HEK293 (cell line): ENCODE results near the gene PEX11G.
A peak's percentile ranks its signal among the peaks of the same experiment; 100 is the strongest.

Experiments
- BCL11B ChIP-seq: fragments of 450-650 bp; formaldehyde crosslinking; IDR thresholded peaks from 2 replicates; pipeline ENCODE4 v1.5.1; 2016; ENCODE audit warnings: low read depth, missing biosample characterization, missing genetic modification characterization
- KLF1 ChIP-seq: fragments of 450-650 bp; formaldehyde crosslinking; IDR thresholded peaks from 2 replicates; pipeline ENCODE4 v1.5.1; 2016; ENCODE audit warnings: missing biosample characterization, missing genetic modification characterization
- MYNN ChIP-seq: fragments of 450-650 bp; formaldehyde crosslinking; IDR thresholded peaks from 2 replicates; pipeline ENCODE4 v1.5.1; 2016; ENCODE audit warnings: missing biosample characterization, missing genetic modification characterization, borderline replicate concordance
- MZF1 ChIP-seq: fragments of 450-650 bp; formaldehyde crosslinking; IDR thresholded peaks from 2 replicates; pipeline ENCODE4 v1.5.1; 2017; ENCODE audit warnings: missing biosample characterization, missing genetic modification characterization, borderline replicate concordance
- PRDM1 ChIP-seq: fragments of 450-650 bp; formaldehyde crosslinking; IDR thresholded peaks from 2 replicates; pipeline ENCODE4; 2016; ENCODE audit warnings: missing biosample characterization, missing genetic modification characterization
- TRIM28 ChIP-seq: IDR thresholded peaks from 2 replicates; pipeline ENCODE4 v1.6.1; 2011; ENCODE audit warnings: low read length, control low read depth, borderline replicate concordance
- YY1 ChIP-seq: fragments of 450-650 bp; formaldehyde crosslinking; IDR thresholded peaks from 2 replicates; pipeline ENCODE4 v1.5.1; 2018; ENCODE audit warnings: missing biosample characterization, missing genetic modification characterization
- YY2 ChIP-seq: fragments of 450-650 bp; formaldehyde crosslinking; IDR thresholded peaks from 2 replicates; pipeline ENCODE4 v1.5.1; 2016; ENCODE audit warnings: missing biosample characterization, missing genetic modification characterization
- ZBTB21 ChIP-seq: fragments of 450-650 bp; formaldehyde crosslinking; IDR thresholded peaks from 2 replicates; pipeline ENCODE4 v1.5.1; 2017; ENCODE audit warnings: missing biosample characterization, missing genetic modification characterization
- ZBTB48 ChIP-seq: fragments of 450-650 bp; formaldehyde crosslinking; IDR thresholded peaks from 2 replicates; pipeline ENCODE4 v1.5.1; 2016; ENCODE audit warnings: missing biosample characterization, missing genetic modification characterization
- ZFP41 ChIP-seq: fragments of 450-650 bp; formaldehyde crosslinking; IDR thresholded peaks from 2 replicates; pipeline ENCODE4 v1.5.1; 2016; ENCODE audit warnings: missing biosample characterization, missing genetic modification characterization, borderline replicate concordance
- ZFP69B ChIP-seq: fragments of 450-650 bp; formaldehyde crosslinking; IDR thresholded peaks from 2 replicates; pipeline ENCODE4 v1.5.1; 2016; ENCODE audit warnings: missing biosample characterization, missing genetic modification characterization
- ZNF155 ChIP-seq: fragments of 450-650 bp; formaldehyde crosslinking; IDR thresholded peaks from 2 replicates; pipeline ENCODE4 v1.5.1; 2016; ENCODE audit warnings: missing biosample characterization, missing genetic modification characterization
- ZNF2 ChIP-seq: fragments of 450-650 bp; formaldehyde crosslinking; IDR thresholded peaks from 2 replicates; pipeline ENCODE4 v1.5.1; 2016; ENCODE audit warnings: missing biosample characterization, missing genetic modification characterization
- ZNF202 ChIP-seq: fragments of 450-650 bp; formaldehyde crosslinking; IDR thresholded peaks from 2 replicates; pipeline ENCODE4 v1.5.1; 2016; ENCODE audit warnings: missing biosample characterization, missing genetic modification characterization, borderline replicate concordance
- ZNF211 ChIP-seq: fragments of 450-650 bp; formaldehyde crosslinking; IDR thresholded peaks from 2 replicates; pipeline ENCODE4 v1.5.1; 2016; ENCODE audit warnings: low read depth, missing biosample characterization, missing genetic modification characterization
- ZNF292 ChIP-seq: fragments of 450-650 bp; formaldehyde crosslinking; IDR thresholded peaks from 2 replicates; pipeline ENCODE4 v1.5.1; 2016; ENCODE audit warnings: low read depth, missing biosample characterization, missing genetic modification characterization, borderline replicate concordance
- ZNF37A ChIP-seq: fragments of 450-650 bp; IDR thresholded peaks from 2 replicates; pipeline ENCODE4 v1.5.1; 2018; ENCODE audit warnings: missing biosample characterization, missing genetic modification characterization
- ZNF433 ChIP-seq: fragments of 450-650 bp; formaldehyde crosslinking; IDR thresholded peaks from 2 replicates; pipeline ENCODE4 v1.5.1; 2016; ENCODE audit warnings: missing biosample characterization, missing genetic modification characterization, low read depth
- ZNF530 ChIP-seq: fragments of 450-650 bp; formaldehyde crosslinking; IDR thresholded peaks from 2 replicates; pipeline ENCODE4 v1.5.1; 2016; ENCODE audit warnings: low read depth, missing biosample characterization, missing genetic modification characterization
- ZNF596 ChIP-seq: fragments of 450-650 bp; IDR thresholded peaks from 2 replicates; pipeline ENCODE4 v1.5.0; 2018; ENCODE audit warnings: missing biosample characterization, mild to moderate bottlenecking, missing genetic modification characterization, moderate library complexity
- ZNF654 ChIP-seq: fragments of 450-650 bp; formaldehyde crosslinking; IDR thresholded peaks from 2 replicates; pipeline ENCODE4 v1.5.1; 2016; ENCODE audit warnings: low read depth, missing biosample characterization, missing genetic modification characterization
- ZNF843 ChIP-seq: fragments of 450-650 bp; formaldehyde crosslinking; IDR thresholded peaks from 2 replicates; pipeline ENCODE4 v1.5.1; 2016; ENCODE audit warnings: missing biosample characterization, missing genetic modification characterization
- TF ChIP-seq, protein P1 (sequence below): fragments of 450-650 bp; formaldehyde crosslinking; IDR thresholded peaks from 2 replicates; pipeline ENCODE4; 2016; ENCODE audit warnings: missing biosample characterization, missing genetic modification characterization
- TF ChIP-seq, protein P2 (sequence below): fragments of 450-650 bp; formaldehyde crosslinking; IDR thresholded peaks from 2 replicates; pipeline ENCODE4 v1.5.1; 2017; ENCODE audit warnings: missing biosample characterization, missing genetic modification characterization
- TF ChIP-seq, protein P3 (sequence below): fragments of 450-650 bp; formaldehyde crosslinking; IDR thresholded peaks from 2 replicates; pipeline ENCODE4 v1.5.0; 2017; ENCODE audit warnings: missing biosample characterization, missing genetic modification characterization, borderline replicate concordance
- TF ChIP-seq, protein P4 (sequence below): fragments of 450-650 bp; formaldehyde crosslinking; IDR thresholded peaks from 2 replicates; pipeline ENCODE4 v1.5.1; 2017; ENCODE audit warnings: missing biosample characterization, missing genetic modification characterization
- TF ChIP-seq, protein P5 (sequence below): fragments of 450-650 bp; formaldehyde crosslinking; IDR thresholded peaks from 2 replicates; pipeline ENCODE4 v1.5.1; 2016; ENCODE audit warnings: missing biosample characterization, missing genetic modification characterization
- TF ChIP-seq, protein P6 (sequence below): IDR thresholded peaks from 2 replicates; pipeline ENCODE4 v1.6.1; 2011; ENCODE audit warnings: mild to moderate bottlenecking, low read depth, low read length, borderline replicate concordance

PEX11G gene

DNA sequence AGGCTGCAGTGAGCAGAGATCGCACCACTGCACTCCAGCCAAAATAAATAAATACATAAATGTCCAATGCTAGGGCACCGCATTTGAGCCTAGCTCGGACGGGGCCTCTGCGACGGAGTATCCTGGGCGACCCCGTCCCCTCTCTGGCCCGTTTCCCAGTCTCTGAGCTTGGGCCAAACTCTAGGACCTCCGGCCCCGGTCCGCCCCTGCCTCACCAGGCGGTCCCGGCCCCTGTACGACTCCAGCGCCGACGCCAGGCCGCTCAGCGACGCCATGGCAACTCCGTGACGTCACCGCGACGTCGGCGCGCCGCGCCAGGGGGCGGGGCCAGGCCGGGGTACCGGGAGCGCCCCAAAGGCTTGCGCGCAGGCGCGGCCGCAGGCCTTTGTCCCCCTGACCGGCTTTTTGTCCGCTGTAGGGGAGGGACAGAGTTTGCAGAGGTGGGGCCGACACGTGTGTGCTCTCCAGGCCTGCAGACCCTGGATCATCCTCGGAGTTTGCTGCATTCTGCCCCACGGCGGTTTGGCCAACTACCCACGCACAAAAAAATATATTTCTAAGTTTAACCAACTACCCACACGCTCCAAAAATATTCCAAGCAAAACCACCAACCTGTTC, at the start of gene PEX11G (continued):
- TF ChIP-seq, protein P1, sequence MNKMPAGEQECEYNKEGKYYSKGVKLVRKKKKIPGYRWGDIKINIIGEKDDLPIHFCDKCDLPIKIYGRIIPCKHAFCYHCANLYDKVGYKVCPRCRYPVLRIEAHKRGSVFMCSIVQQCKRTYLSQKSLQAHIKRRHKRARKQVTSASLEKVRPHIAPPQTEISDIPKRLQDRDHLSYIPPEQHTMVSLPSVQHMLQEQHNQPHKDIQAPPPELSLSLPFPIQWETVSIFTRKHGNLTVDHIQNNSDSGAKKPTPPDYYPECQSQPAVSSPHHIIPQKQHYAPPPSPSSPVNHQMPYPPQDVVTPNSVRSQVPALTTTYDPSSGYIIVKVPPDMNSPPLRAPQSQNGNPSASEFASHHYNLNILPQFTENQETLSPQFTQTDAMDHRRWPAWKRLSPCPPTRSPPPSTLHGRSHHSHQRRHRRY, result no peak
- TF ChIP-seq ZNF654 (tag by site-specific recombination) (no peak), PRDM1 (tag by site-specific recombination) (no peak), BCL11B (tag by site-specific recombination) (0 out of 2 replicates have a peak, but pooled peaks have one; percentile 62), ZNF530 (tag by site-specific recombination) (no peak), ZNF2 (tag by site-specific recombination) (no peak), ZNF202 (no peak), ZNF292 (tag by site-specific recombination) (no peak), ZNF211 (tag by site-specific recombination) (no peak), YY1 (tag by site-specific recombination) (peak; percentile 72), YY2 (tag by site-specific recombination) (0 out of 2 replicates have a peak, but pooled peaks have one; percentile 34), ZBTB21 (tag by site-specific recombination) (peak; percentile 95), ZNF155 (tag by site-specific recombination) (no peak), ZNF433 (no peak), MZF1 (tag by site-specific recombination) (no peak), MYNN (tag by site-specific recombination) (no peak), ZNF596 (tag by site-specific recombination) (no peak), KLF1 (tag by site-specific recombination) (peak; percentile 40), ZBTB48 (tag by site-specific recombination) (0 out of 2 replicates have a peak, but pooled peaks have one; percentile 23), ZNF843 (tag by site-specific recombination) (peak; percentile 53; the same call in 1 of the 2 replicates), ZFP69B (tag by site-specific recombination) (no peak; the same call in 1 of the 2 replicates), TRIM28 (no peak), ZFP41 (no peak), ZNF37A (tag by site-specific recombination) (no peak)
- TF ChIP-seq, protein P2, sequence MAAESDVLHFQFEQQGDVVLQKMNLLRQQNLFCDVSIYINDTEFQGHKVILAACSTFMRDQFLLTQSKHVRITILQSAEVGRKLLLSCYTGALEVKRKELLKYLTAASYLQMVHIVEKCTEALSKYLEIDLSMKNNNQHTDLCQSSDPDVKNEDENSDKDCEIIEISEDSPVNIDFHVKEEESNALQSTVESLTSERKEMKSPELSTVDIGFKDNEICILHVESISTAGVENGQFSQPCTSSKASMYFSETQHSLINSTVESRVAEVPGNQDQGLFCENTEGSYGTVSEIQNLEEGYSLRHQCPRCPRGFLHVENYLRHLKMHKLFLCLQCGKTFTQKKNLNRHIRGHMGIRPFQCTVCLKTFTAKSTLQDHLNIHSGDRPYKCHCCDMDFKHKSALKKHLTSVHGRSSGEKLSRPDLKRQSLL (tag by site-specific recombination), result peak; percentile 82
- TF ChIP-seq, protein P3, sequence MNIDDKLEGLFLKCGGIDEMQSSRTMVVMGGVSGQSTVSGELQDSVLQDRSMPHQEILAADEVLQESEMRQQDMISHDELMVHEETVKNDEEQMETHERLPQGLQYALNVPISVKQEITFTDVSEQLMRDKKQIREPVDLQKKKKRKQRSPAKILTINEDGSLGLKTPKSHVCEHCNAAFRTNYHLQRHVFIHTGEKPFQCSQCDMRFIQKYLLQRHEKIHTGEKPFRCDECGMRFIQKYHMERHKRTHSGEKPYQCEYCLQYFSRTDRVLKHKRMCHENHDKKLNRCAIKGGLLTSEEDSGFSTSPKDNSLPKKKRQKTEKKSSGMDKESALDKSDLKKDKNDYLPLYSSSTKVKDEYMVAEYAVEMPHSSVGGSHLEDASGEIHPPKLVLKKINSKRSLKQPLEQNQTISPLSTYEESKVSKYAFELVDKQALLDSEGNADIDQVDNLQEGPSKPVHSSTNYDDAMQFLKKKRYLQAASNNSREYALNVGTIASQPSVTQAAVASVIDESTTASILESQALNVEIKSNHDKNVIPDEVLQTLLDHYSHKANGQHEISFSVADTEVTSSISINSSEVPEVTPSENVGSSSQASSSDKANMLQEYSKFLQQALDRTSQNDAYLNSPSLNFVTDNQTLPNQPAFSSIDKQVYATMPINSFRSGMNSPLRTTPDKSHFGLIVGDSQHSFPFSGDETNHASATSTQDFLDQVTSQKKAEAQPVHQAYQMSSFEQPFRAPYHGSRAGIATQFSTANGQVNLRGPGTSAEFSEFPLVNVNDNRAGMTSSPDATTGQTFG (tag by site-specific recombination), result no peak
- TF ChIP-seq, protein P4, sequence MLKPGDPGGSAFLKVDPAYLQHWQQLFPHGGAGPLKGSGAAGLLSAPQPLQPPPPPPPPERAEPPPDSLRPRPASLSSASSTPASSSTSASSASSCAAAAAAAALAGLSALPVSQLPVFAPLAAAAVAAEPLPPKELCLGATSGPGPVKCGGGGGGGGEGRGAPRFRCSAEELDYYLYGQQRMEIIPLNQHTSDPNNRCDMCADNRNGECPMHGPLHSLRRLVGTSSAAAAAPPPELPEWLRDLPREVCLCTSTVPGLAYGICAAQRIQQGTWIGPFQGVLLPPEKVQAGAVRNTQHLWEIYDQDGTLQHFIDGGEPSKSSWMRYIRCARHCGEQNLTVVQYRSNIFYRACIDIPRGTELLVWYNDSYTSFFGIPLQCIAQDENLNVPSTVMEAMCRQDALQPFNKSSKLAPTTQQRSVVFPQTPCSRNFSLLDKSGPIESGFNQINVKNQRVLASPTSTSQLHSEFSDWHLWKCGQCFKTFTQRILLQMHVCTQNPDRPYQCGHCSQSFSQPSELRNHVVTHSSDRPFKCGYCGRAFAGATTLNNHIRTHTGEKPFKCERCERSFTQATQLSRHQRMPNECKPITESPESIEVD (tag by site-specific recombination), result no peak
- TF ChIP-seq, protein P5, sequence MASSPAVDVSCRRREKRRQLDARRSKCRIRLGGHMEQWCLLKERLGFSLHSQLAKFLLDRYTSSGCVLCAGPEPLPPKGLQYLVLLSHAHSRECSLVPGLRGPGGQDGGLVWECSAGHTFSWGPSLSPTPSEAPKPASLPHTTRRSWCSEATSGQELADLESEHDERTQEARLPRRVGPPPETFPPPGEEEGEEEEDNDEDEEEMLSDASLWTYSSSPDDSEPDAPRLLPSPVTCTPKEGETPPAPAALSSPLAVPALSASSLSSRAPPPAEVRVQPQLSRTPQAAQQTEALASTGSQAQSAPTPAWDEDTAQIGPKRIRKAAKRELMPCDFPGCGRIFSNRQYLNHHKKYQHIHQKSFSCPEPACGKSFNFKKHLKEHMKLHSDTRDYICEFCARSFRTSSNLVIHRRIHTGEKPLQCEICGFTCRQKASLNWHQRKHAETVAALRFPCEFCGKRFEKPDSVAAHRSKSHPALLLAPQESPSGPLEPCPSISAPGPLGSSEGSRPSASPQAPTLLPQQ, result peak; percentile 84
- TF ChIP-seq, protein P6, sequence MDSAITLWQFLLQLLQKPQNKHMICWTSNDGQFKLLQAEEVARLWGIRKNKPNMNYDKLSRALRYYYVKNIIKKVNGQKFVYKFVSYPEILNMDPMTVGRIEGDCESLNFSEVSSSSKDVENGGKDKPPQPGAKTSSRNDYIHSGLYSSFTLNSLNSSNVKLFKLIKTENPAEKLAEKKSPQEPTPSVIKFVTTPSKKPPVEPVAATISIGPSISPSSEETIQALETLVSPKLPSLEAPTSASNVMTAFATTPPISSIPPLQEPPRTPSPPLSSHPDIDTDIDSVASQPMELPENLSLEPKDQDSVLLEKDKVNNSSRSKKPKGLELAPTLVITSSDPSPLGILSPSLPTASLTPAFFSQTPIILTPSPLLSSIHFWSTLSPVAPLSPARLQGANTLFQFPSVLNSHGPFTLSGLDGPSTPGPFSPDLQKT, result no peak
